ENCODE data around the gene MLEC.
A peak's percentile ranks its signal among the peaks of the same experiment; 100 is the strongest.
"Not testable (repeated sequence)": the region's sequence is repeated elsewhere in the genome, so short reads cannot be mapped to it uniquely, and the experiment has no call there.

MLEC gene

GRCh38 chr12:120720987-120721801 lies 34.2 kb downstream of the MLEC start:
- no peak for DNase-seq (ENCODE audit: low read depth)

- no peak for DNase-seq (ENCODE audit: low read depth)
Measured at GRCh38 chr12:120721866-120722265, 34.9 kb downstream of the MLEC start.

- DNase-seq (ENCODE audit: low read depth) = no peak
Measured at GRCh38 chr12:120722784-120723183, 35.8 kb downstream of the MLEC start.

- DNase-seq (ENCODE audit: low read depth) = no peak
Measured at GRCh38 chr12:120724720-120725119, 37.8 kb downstream of the MLEC start.

GRCh38 chr12:120725151-120725658 lies 38.3 kb downstream of the MLEC start:
- no peak for DNase-seq (ENCODE audit: low read depth)

GRCh38 chr12:120725659-120726509 lies 38.9 kb downstream of the MLEC start, which contains the start of gene ACADS:
TSS of gene ACADS (plus strand) at chr12:120725826. CDS start at chr12:120725886, 60 bp downstream.
- DNase-seq (ENCODE audit: low read depth) = peak; percentile 82

- DNase-seq (ENCODE audit: low read depth) = no peak
Measured at GRCh38 chr12:120726510-120726793, 39.5 kb downstream of the MLEC start.

GRCh38 chr12:120726961-120727360 lies 40.0 kb downstream of the MLEC start:
- DNase-seq (ENCODE audit: low read depth) = no peak

- not testable (repeated sequence) for DNase-seq (ENCODE audit: low read depth)
Measured at GRCh38 chr12:120732198-120732597, 45.2 kb downstream of the MLEC start.

GRCh38 chr12:120733574-120733973 lies 46.6 kb downstream of the MLEC start:
- DNase-seq (ENCODE audit: low read depth) = no peak

GRCh38 chr12:120734210-120734609 lies 47.3 kb downstream of the MLEC start:
- no peak for DNase-seq (ENCODE audit: low read depth)

- DNase-seq (ENCODE audit: low read depth) = no peak
Measured at GRCh38 chr12:120735181-120735580, 48.2 kb downstream of the MLEC start.

GRCh38 chr12:120736404-120737331 lies 49.7 kb downstream of the MLEC start:
- DNase-seq (ENCODE audit: low read depth) = no peak

GRCh38 chr12:120737557-120738251 lies 50.8 kb downstream of the MLEC start:
- no peak for DNase-seq (ENCODE audit: low read depth)

GRCh38 chr12:120738252-120739030 lies 51.5 kb downstream of the MLEC start:
- DNase-seq (ENCODE audit: low read depth) = no peak

GRCh38 chr12:120739031-120739762 lies 52.2 kb downstream of the MLEC start:
- DNase-seq (ENCODE audit: low read depth) = no peak

- DNase-seq (ENCODE audit: low read depth) = no peak
Measured at GRCh38 chr12:120739821-120740613, 53.1 kb downstream of the MLEC start.

GRCh38 chr12:120740871-120741270 lies 53.9 kb downstream of the MLEC start:
- DNase-seq (ENCODE audit: low read depth) = no peak
